ENCODE results near the gene PCK1.

PCK1 gene

GRCh38 chr20:57608516-57608915 lies 47.6 kb downstream of the PCK1 start:
- no peak for DNase-seq (ENCODE audit: low spot score)

GRCh38 chr20:57609086-57609841 lies 48.4 kb downstream of the PCK1 start:
- DNase-seq (ENCODE audit: low spot score) = no peak

- DNase-seq (ENCODE audit: low spot score) = no peak
Measured at GRCh38 chr20:57609842-57610167, 48.9 kb downstream of the PCK1 start.

- DNase-seq (ENCODE audit: low spot score) = no peak
Measured at GRCh38 chr20:57610261-57610952, 49.5 kb downstream of the PCK1 start.

GRCh38 chr20:57611586-57612311 lies 50.8 kb downstream of the PCK1 start:
- DNase-seq (ENCODE audit: low spot score) = peak; percentile 30

- no peak for DNase-seq (ENCODE audit: low spot score)
Measured at GRCh38 chr20:57612436-57612835, 51.5 kb downstream of the PCK1 start.

GRCh38 chr20:57612916-57613315 lies 52.0 kb downstream of the PCK1 start:
- peak; percentile 10 for DNase-seq (ENCODE audit: low spot score)

GRCh38 chr20:57613481-57613921 lies 52.6 kb downstream of the PCK1 start:
- no peak for DNase-seq (ENCODE audit: low spot score)

- DNase-seq (ENCODE audit: low spot score) = no peak
Measured at GRCh38 chr20:57614490-57615444, 53.9 kb downstream of the PCK1 start.

GRCh38 chr20:57615445-57615811 lies 54.5 kb downstream of the PCK1 start:
- DNase-seq (ENCODE audit: low spot score) = no peak

DNA sequence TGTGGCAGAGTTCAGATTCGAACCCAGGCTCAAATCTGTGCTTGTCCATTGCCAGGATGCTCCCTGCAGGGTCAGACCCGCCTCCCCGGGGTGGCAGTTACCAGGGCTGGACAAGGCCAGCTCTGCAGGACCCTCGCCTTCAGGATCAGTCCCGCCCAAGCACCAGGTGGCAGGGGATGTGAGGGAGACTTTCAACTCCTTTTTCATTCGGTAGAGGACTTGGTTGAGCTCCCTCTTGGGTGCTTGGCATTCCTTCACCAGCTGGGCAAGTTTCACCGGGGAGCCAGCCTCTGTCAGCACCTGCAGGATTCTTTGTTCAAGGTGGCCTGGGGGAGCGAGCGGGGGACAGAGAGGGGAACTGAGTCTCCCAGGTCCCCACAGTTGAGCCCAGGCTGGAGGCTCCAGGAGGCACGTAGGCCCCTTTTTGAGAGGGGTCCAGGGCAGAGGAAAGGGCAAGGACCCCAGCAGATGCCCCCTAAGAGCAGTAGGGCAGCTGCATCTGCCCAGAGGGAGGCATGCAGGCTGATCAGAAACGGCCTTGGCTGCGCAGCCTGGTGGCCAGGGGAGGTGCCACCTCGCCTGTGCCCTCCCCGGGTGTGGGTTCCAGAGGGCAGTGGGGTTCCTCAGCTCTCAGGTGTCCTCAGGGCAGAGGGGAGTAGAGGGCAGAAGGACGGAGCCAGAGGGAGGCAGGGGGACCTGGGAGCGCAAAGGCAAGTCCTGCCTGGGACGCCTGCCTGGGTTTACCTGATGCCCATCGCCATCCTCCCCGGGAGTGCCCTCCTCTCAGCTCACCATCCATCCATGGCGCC lies 55.4 kb downstream of the PCK1 start:
- DNase-seq (ENCODE audit: low spot score) = no peak

DNA sequence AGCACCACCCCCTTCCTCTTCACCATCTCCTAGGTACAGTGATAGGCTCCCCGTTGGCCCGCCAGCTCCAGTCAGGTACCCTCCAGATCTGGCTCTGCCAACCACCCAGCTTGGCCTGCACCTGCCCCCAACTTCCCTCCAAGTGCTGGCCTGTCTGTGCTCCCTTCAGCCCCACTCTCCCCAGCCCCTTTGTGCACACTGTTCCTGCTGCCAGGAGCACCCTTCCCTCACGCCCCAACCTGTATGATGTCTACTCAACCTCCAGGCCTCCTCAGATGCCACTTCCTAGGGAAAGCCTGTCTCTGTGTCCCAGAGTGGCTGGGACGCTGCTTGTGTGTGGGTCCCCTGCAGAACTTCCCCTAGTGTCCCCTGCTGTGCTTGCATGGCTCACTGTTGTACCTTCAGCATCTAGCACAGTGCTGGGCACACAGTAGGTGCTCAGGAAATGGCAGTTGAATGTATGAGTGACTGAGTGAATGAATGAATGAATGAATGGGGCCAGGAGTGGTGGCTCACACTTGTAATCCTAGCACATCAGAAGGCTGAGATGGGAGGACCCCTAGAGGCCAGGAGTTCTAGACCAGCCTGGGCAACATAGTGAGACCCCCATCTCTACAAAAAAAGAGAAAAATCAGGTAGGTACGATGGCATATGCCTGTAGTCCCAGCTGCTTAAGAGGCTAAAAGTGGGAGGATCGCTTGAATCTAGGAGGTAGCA lies 56.3 kb downstream of the PCK1 start:
- DNase-seq (ENCODE audit: low spot score) = no peak

Measured in D341Med (cell line).